SK-N-SH treated with all-trans-retinoic acid at 6 μM for 48 hours (cell line): Measurements from ENCODE around the gene NFYA.

Experiments used
- ATAC-seq: fragments of 200-7000 bp; cut with Tn5 transposase; 3 replicates; pipeline ENCODE4 v1.9.1; 2020; ENCODE audit warnings: mild to moderate bottlenecking, moderate library complexity
- BACH2 ChIP-seq: fragments of 250-450 bp; sonication (Bioruptor Pico); IDR thresholded peaks from 2 replicates; pipeline ENCODE4 v1.9.0; 2021; ENCODE audit warnings: mild to moderate bottlenecking, borderline replicate concordance
- CSDC2 ChIP-seq: fragments of 250-450 bp; sonication (Bioruptor Pico); IDR thresholded peaks from 2 replicates; pipeline ENCODE4 v1.5.0; 2020; ENCODE audit warnings: mild to moderate bottlenecking, moderate library complexity
- ESRRG ChIP-seq: fragments of 250-450 bp; sonication (Bioruptor Pico); IDR thresholded peaks from 2 replicates; pipeline ENCODE4 v1.6.1; 2021; ENCODE audit warnings: mild to moderate bottlenecking
- GLIS3 ChIP-seq: fragments of 250-450 bp; sonication (Bioruptor Pico); IDR thresholded peaks from 2 replicates; pipeline ENCODE4 v1.5.0; 2020; ENCODE audit warnings: mild to moderate bottlenecking, moderate library complexity
- ISL1 ChIP-seq: fragments of 250-450 bp; sonication (Bioruptor Pico); IDR thresholded peaks from 2 replicates; pipeline ENCODE4 v2.1.2; 2022; ENCODE audit warnings: mild to moderate bottlenecking, moderate library complexity
- OSR1 ChIP-seq: fragments of 250-450 bp; sonication (Bioruptor Pico); IDR thresholded peaks from 2 replicates; pipeline ENCODE4 v1.8.0; 2022; ENCODE audit warnings: moderate library complexity, mild to moderate bottlenecking, inconsistent platforms
- POU6F1 ChIP-seq: fragments of 250-450 bp; sonication (Bioruptor Pico); IDR thresholded peaks from 2 replicates; pipeline ENCODE4 v1.8.0; 2021; ENCODE audit warnings: low read depth, mild to moderate bottlenecking, moderate library complexity, borderline replicate concordance
- PPARA ChIP-seq: fragments of 250-450 bp; sonication (Bioruptor Pico); IDR thresholded peaks from 2 replicates; pipeline ENCODE4 v1.5.0; 2020; ENCODE audit warnings: mild to moderate bottlenecking, borderline replicate concordance
- RARB ChIP-seq: fragments of 250-450 bp; sonication (Bioruptor Pico); IDR thresholded peaks from 2 replicates; pipeline ENCODE4 v1.8.0; 2021; ENCODE audit warnings: mild to moderate bottlenecking, moderate library complexity
- SNAI2 ChIP-seq: fragments of 250-450 bp; sonication (Bioruptor Pico); IDR thresholded peaks from 2 replicates; pipeline ENCODE4 v1.5.0; 2020; ENCODE audit warnings: mild to moderate bottlenecking, moderate library complexity
- TCF4 ChIP-seq: fragments of 250-450 bp; sonication (Bioruptor Pico); IDR thresholded peaks from 2 replicates; pipeline ENCODE4 v1.8.0; 2021; ENCODE audit warnings: mild to moderate bottlenecking, moderate library complexity, borderline replicate concordance
- ZFP3 ChIP-seq: fragments of 250-450 bp; sonication (Bioruptor Pico); IDR thresholded peaks from 2 replicates; pipeline ENCODE4 v1.5.0; 2020; ENCODE audit warnings: mild to moderate bottlenecking, moderate library complexity
- ZFP30 ChIP-seq: fragments of 450-650 bp; formaldehyde crosslinking; IDR thresholded peaks from 2 replicates; pipeline ENCODE4 v1.5.0; 2022; ENCODE audit warnings: mild to moderate bottlenecking, moderate library complexity
- ZNF565 ChIP-seq: fragments of 450-650 bp; formaldehyde crosslinking; conservative IDR thresholded peaks from 2 replicates; pipeline ENCODE4 v1.5.0; 2020; ENCODE audit warnings: low read depth, mild to moderate bottlenecking, moderate library complexity
- ZNF70 ChIP-seq: fragments of 450-650 bp; formaldehyde crosslinking; IDR thresholded peaks from 2 replicates; pipeline ENCODE4 v1.5.0; 2020; ENCODE audit warnings: mild to moderate bottlenecking, moderate library complexity
- ZNF8 ChIP-seq: fragments of 450-650 bp; formaldehyde crosslinking; IDR thresholded peaks from 2 replicates; pipeline ENCODE4 v1.5.0; 2020; ENCODE audit warnings: mild to moderate bottlenecking, moderate library complexity
- TF ChIP-seq, protein P1 (sequence below): fragments of 250-450 bp; sonication (Bioruptor Pico); IDR thresholded peaks from 2 replicates; pipeline ENCODE4 v1.5.1; 2020; ENCODE audit warnings: low read depth, mild to moderate bottlenecking, moderate library complexity
- TF ChIP-seq, protein P2 (sequence below): fragments of 250-450 bp; sonication (Bioruptor Pico); IDR thresholded peaks from 2 replicates; pipeline ENCODE4 v1.5.0; 2020; ENCODE audit warnings: mild to moderate bottlenecking, moderate library complexity
- TF ChIP-seq, protein P3 (sequence below): fragments of 250-450 bp; sonication (Bioruptor Pico); IDR thresholded peaks from 2 replicates; pipeline ENCODE4 v1.8.0; 2020; ENCODE audit warnings: mild to moderate bottlenecking, moderate library complexity, borderline replicate concordance
- TF ChIP-seq, protein P4 (sequence below): fragments of 250-450 bp; sonication (Bioruptor Pico); IDR thresholded peaks from 2 replicates; pipeline ENCODE4 v1.5.1; 2021; ENCODE audit warnings: mild to moderate bottlenecking, moderate library complexity

Gene NFYA

GRCh38 chr6:41033776-41034175, 39.0 kb upstream of the NFYA start (continued):
- TF ChIP-seq, protein P1, sequence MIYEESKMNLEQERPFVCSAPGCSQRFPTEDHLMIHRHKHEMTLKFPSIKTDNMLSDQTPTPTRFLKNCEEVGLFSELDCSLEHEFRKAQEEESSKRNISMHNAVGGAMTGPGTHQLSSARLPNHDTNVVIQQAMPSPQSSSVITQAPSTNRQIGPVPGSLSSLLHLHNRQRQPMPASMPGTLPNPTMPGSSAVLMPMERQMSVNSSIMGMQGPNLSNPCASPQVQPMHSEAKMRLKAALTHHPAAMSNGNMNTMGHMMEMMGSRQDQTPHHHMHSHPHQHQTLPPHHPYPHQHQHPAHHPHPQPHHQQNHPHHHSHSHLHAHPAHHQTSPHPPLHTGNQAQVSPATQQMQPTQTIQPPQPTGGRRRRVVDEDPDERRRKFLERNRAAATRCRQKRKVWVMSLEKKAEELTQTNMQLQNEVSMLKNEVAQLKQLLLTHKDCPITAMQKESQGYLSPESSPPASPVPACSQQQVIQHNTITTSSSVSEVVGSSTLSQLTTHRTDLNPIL (CRISPR knock-in tag), result no peak

GRCh38 chr6:41036186-41036585, 36.6 kb upstream of the NFYA start:
- ATAC-seq, result no peak
- TF ChIP-seq ISL1 (CRISPR knock-in tag) (no peak), ZNF565 (CRISPR knock-in tag) (no peak), RARB (no peak), ZFP30 (CRISPR knock-in tag) (no peak), GLIS3 (CRISPR knock-in tag) (no peak), PPARA (CRISPR knock-in tag) (no peak), BACH2 (CRISPR knock-in tag) (no peak), OSR1 (CRISPR knock-in tag) (no peak), ESRRG (CRISPR knock-in tag) (no peak)
- TF ChIP-seq, protein P2, sequence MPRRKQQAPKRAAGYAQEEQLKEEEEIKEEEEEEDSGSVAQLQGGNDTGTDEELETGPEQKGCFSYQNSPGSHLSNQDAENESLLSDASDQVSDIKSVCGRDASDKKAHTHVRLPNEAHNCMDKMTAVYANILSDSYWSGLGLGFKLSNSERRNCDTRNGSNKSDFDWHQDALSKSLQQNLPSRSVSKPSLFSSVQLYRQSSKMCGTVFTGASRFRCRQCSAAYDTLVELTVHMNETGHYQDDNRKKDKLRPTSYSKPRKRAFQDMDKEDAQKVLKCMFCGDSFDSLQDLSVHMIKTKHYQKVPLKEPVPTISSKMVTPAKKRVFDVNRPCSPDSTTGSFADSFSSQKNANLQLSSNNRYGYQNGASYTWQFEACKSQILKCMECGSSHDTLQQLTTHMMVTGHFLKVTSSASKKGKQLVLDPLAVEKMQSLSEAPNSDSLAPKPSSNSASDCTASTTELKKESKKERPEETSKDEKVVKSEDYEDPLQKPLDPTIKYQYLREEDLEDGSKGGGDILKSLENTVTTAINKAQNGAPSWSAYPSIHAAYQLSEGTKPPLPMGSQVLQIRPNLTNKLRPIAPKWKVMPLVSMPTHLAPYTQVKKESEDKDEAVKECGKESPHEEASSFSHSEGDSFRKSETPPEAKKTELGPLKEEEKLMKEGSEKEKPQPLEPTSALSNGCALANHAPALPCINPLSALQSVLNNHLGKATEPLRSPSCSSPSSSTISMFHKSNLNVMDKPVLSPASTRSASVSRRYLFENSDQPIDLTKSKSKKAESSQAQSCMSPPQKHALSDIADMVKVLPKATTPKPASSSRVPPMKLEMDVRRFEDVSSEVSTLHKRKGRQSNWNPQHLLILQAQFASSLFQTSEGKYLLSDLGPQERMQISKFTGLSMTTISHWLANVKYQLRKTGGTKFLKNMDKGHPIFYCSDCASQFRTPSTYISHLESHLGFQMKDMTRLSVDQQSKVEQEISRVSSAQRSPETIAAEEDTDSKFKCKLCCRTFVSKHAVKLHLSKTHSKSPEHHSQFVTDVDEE, result no peak
- TF ChIP-seq, protein P1 (CRISPR knock-in tag), result no peak
- TF ChIP-seq, protein P3, sequence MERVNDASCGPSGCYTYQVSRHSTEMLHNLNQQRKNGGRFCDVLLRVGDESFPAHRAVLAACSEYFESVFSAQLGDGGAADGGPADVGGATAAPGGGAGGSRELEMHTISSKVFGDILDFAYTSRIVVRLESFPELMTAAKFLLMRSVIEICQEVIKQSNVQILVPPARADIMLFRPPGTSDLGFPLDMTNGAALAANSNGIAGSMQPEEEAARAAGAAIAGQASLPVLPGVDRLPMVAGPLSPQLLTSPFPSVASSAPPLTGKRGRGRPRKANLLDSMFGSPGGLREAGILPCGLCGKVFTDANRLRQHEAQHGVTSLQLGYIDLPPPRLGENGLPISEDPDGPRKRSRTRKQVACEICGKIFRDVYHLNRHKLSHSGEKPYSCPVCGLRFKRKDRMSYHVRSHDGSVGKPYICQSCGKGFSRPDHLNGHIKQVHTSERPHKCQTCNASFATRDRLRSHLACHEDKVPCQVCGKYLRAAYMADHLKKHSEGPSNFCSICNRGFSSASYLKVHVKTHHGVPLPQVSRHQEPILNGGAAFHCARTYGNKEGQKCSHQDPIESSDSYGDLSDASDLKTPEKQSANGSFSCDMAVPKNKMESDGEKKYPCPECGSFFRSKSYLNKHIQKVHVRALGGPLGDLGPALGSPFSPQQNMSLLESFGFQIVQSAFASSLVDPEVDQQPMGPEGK (CRISPR knock-in tag), result no peak

DNA sequence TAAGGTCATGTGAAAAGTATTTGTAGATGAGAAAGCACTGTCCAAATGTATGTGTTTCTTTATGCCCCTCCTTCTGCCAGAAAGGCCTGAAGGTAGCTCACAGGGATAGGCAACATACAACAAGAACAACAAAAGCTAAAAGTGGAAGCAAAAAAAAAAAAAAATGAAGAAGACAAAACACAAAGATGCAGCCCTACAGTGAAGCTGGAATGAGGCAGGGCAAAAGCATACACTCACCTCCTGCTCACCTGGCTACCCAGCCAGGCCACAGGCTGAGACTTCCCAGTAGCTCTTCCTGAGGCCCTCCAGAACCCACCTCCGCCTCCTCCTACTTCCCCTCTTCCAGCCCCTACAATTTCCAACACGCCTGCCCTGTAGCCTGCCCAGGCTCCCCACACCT, 36.2 kb upstream of the NFYA start:
- no peak for ATAC-seq
- TF ChIP-seq ZFP30 (CRISPR knock-in tag) (no peak), ISL1 (CRISPR knock-in tag) (no peak), ESRRG (CRISPR knock-in tag) (no peak), SNAI2 (CRISPR knock-in tag) (no peak), ZNF70 (CRISPR knock-in tag) (no peak), POU6F1 (CRISPR knock-in tag) (no peak), CSDC2 (no peak), ZNF8 (CRISPR knock-in tag) (no peak), OSR1 (CRISPR knock-in tag) (no peak), PPARA (CRISPR knock-in tag) (no peak), ZFP3 (CRISPR knock-in tag) (no peak), BACH2 (CRISPR knock-in tag) (no peak), TCF4 (CRISPR knock-in tag) (no peak), RARB (no peak)
- TF ChIP-seq, protein P4, sequence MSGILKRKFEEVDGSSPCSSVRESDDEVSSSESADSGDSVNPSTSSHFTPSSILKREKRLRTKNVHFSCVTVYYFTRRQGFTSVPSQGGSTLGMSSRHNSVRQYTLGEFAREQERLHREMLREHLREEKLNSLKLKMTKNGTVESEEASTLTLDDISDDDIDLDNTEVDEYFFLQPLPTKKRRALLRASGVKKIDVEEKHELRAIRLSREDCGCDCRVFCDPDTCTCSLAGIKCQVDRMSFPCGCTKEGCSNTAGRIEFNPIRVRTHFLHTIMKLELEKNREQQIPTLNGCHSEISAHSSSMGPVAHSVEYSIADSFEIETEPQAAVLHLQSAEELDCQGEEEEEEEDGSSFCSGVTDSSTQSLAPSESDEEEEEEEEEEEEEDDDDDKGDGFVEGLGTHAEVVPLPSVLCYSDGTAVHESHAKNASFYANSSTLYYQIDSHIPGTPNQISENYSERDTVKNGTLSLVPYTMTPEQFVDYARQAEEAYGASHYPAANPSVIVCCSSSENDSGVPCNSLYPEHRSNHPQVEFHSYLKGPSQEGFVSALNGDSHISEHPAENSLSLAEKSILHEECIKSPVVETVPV (CRISPR knock-in tag), result no peak
- TF ChIP-seq, protein P3 (CRISPR knock-in tag), result no peak
- TF ChIP-seq, protein P2, result no peak
- TF ChIP-seq, all 23 proteins: peak for 0
